A673 (cell line): ENCODE measurements around the gene MAST4. TPM values are rescaled to one million over a fixed set of nuclear protein-coding genes. Genes with fewer than 3 reads are reported as not detected.

ENCODE experiments used
- BruUV-seq: library from RNA; stranded (reverse); fragments of 400-500 nt; replicated peaks from 2 replicates; lab custom pipeline; 2021; lab: Mats Ljungman, UMichigan
- CTCF ChIA-PET: fragments of 300-600 bp; sonication (Branson Sonifier 250); formaldehyde crosslinking; loops from one replicate; lab custom pipeline; 2022; ENCODE audit warnings: antibody characterized with exemption; lab: Charles Lee
- POLR2A ChIA-PET: fragments of 300-600 bp; sonication (Branson Sonifier 250); formaldehyde crosslinking; loops from one replicate; lab custom pipeline; 2022; ENCODE audit warnings: antibody characterized with exemption; ENCODE audit not compliant: low non-redundant PET; lab: Charles Lee
- DNase-seq: peaks from one replicate; pipeline ENCODE4 v3.0.0-alpha.2; 2015; ENCODE audit warnings: low spot score
- H3K27ac ChIP-seq: fragments of 200-600 bp; sonication (generic); 2 replicates; pipeline ENCODE4 v1.5.1; 2016; ENCODE audit warnings: mixed run types, low read depth, mild to moderate bottlenecking, mixed read lengths, antibody characterized with exemption, low read length; ENCODE audit not compliant: poor library complexity, severe bottlenecking
- H3K27me3 ChIP-seq: fragments of 200-600 bp; sonication (generic); replicated peaks from 2 replicates; pipeline ENCODE4 v1.6.1; 2017; ENCODE audit warnings: mixed run types, low read depth, mild to moderate bottlenecking, mixed read lengths, antibody characterized with exemption, low read length; ENCODE audit not compliant: insufficient read depth, poor library complexity
- H3K36me3 ChIP-seq: fragments of 200-600 bp; sonication (generic); 2 replicates; pipeline ENCODE4 v1.6.1; 2016; ENCODE audit warnings: mixed run types, mild to moderate bottlenecking, mixed read lengths, antibody characterized with exemption, low read length; ENCODE audit not compliant: insufficient read depth, poor library complexity, severe bottlenecking
- H3K4me1 ChIP-seq: fragments of 200-600 bp; sonication (generic); 2 replicates; pipeline ENCODE4 v1.6.1; 2017; ENCODE audit warnings: mixed run types, mild to moderate bottlenecking, mixed read lengths, antibody characterized with exemption, low read length; ENCODE audit not compliant: insufficient read depth, poor library complexity, severe bottlenecking
- H3K4me3 ChIP-seq: fragments of 200-600 bp; sonication (generic); 2 replicates; pipeline ENCODE4 v1.5.1; 2016; ENCODE audit warnings: low read depth, mixed run types, mild to moderate bottlenecking, mixed read lengths, low read length; ENCODE audit not compliant: poor library complexity, severe bottlenecking
- H3K9me3 ChIP-seq: fragments of 200-600 bp; sonication (generic); 2 replicates; pipeline ENCODE4 v1.6.1; 2016; ENCODE audit warnings: mixed run types, low read depth, mild to moderate bottlenecking, mixed read lengths, antibody characterized with exemption, low read length; ENCODE audit not compliant: poor library complexity, severe bottlenecking
- EZH2 ChIP-seq: fragments of 200-600 bp; sonication (generic); IDR thresholded peaks from 2 replicates; pipeline ENCODE4 v1.6.1; 2017; ENCODE audit warnings: borderline replicate concordance, low read depth, mild to moderate bottlenecking, mixed read lengths, antibody characterized with exemption, low read length; ENCODE audit not compliant: poor library complexity, severe bottlenecking
- intact Hi-C: fragments of 100-400 bp; cut with micrococcal nuclease; formaldehyde crosslinking; loops from one replicate; pipeline ENCODE4 v1.10.0; 2022; ENCODE audit not compliant: unreplicated experiment
- total RNA-seq: library from RNA; stranded (reverse); gene quantifications from 2 replicates; pipeline ENCODE4 v1.2.3, GENCODE V29; 2021
- TF ChIP-seq, protein P1 (sequence below): fragments of 300-800, 200-600 bp; sonication (generic); conservative IDR thresholded peaks from 2 replicates; pipeline ENCODE4 v1.5.1; 2017; ENCODE audit warnings: low read depth, mild to moderate bottlenecking, antibody characterized with exemption, low read length, moderate library complexity, mixed read lengths

Gene MAST4
- total RNA-seq, 1 experiment from 2014 or later: 4.5 TPM

GRCh38 chr5:66848749-66849641, 252.8 kb downstream of the MAST4 start:
- no peak overlapping the region for H3K4me3 ChIP-seq
- H3K36me3 ChIP-seq: no peaks in the 10 kb centered on the region
- intact Hi-C loops: no loop called here
- BruUV-seq: no TSS peak
- DNase-seq: no peak
- H3K27ac ChIP-seq: no peak overlapping the region
- POLR2A ChIA-PET: no interaction called here
- no peaks in the 10 kb centered on the region for H3K27me3 ChIP-seq
- H3K9me3 ChIP-seq: no peaks in the 10 kb centered on the region
- no peak for TF ChIP-seq EZH2
- TF ChIP-seq, protein P1, sequence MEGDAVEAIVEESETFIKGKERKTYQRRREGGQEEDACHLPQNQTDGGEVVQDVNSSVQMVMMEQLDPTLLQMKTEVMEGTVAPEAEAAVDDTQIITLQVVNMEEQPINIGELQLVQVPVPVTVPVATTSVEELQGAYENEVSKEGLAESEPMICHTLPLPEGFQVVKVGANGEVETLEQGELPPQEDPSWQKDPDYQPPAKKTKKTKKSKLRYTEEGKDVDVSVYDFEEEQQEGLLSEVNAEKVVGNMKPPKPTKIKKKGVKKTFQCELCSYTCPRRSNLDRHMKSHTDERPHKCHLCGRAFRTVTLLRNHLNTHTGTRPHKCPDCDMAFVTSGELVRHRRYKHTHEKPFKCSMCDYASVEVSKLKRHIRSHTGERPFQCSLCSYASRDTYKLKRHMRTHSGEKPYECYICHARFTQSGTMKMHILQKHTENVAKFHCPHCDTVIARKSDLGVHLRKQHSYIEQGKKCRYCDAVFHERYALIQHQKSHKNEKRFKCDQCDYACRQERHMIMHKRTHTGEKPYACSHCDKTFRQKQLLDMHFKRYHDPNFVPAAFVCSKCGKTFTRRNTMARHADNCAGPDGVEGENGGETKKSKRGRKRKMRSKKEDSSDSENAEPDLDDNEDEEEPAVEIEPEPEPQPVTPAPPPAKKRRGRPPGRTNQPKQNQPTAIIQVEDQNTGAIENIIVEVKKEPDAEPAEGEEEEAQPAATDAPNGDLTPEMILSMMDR: no peak
- CTCF ChIA-PET: no interaction called here
- peaks cover 6% of the 10 kb centered on the region for H3K4me1 ChIP-seq

DNA sequence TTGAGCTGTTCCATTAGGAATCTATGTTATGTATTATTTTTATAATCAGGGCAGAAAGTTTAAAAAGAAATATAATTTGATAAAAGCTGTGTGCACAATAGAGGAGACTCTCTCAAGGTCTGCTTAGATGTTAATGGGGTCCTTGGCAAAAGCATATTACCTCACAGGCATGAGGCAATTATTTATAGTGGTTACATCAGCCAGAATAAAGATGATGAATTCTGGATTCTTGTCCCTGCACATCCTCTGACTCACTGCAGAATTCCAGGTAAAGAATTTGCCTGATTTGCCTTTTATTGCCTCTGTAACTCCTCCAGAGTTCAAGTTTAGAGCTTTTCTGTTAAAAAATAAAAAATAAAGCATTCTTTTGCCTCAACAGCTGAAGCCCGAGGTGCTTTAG, 253.6 kb downstream of the MAST4 start:
- no peaks in the 10 kb centered on the region for H3K9me3 ChIP-seq
- H3K27me3 ChIP-seq: no peaks in the 10 kb centered on the region
- no TSS peak for BruUV-seq
- peaks cover 6% of the 10 kb centered on the region for H3K4me1 ChIP-seq
- intact Hi-C loops: no loop called here
- peak; percentile 16 for DNase-seq
- H3K4me3 ChIP-seq: no peak overlapping the region
- POLR2A ChIA-PET: no interaction called here
- CTCF ChIA-PET: no interaction called here
- H3K36me3 ChIP-seq: no peaks in the 10 kb centered on the region
- H3K27ac ChIP-seq: no peak overlapping the region
- no peak for TF ChIP-seq EZH2
- TF ChIP-seq, protein P1: no peak

GRCh38 chr5:66850354-66851075, 254.3 kb downstream of the MAST4 start:
- no peak for TF ChIP-seq EZH2
- TF ChIP-seq, protein P1: no peak
- H3K27ac ChIP-seq: no peak overlapping the region
- DNase-seq: no peak
- peaks cover 6% of the 10 kb centered on the region for H3K4me1 ChIP-seq
- intact Hi-C loops: no loop called here
- H3K36me3 ChIP-seq: no peaks in the 10 kb centered on the region
- CTCF ChIA-PET: no interaction called here
- H3K4me3 ChIP-seq: no peak overlapping the region
- no peaks in the 10 kb centered on the region for H3K27me3 ChIP-seq
- H3K9me3 ChIP-seq: no peaks in the 10 kb centered on the region
- POLR2A ChIA-PET: no interaction called here
- BruUV-seq: no TSS peak
